Ovary (tissue), 3 donors: ENCODE results near the gene MORN1.

ENCODE experiments used
- CTCF ChIP-seq, 3 donors: fragments of 450-650 bp in 2 of 3; fragments of 200-600 bp in 1 of 3; IDR thresholded peaks; one replicate each; pipeline versions ENCODE4 v1.5.1 to v1.8.0; 2016 to 2022; ENCODE audit warnings: antibody characterized with exemption in 3 of 3, mild to moderate bottlenecking in 1 of 3
- POLR2A ChIP-seq: fragments of 450-650 bp; IDR thresholded peaks from one replicate; pipeline ENCODE4 v1.6.1; 2017; ENCODE audit warnings: antibody characterized with exemption, mild to moderate bottlenecking, moderate library complexity
- donor health status: DM: no; HTN: no; CAD: no.

- TF ChIP-seq CTCF (IDR thresholded peaks at IDR 0.05) (no peak), POLR2A (no peak)
Measured at GRCh38 chr1:2433936-2434655, 42.7 kb upstream of the MORN1 start.
